Heart left ventricle (tissue), 16 donors: ENCODE data around the gene ZNF516. TPM values are rescaled to one million over a fixed set of nuclear protein-coding genes. Genes with fewer than 3 reads are reported as not detected.

Source experiments
- ATAC-seq, 4 donors: fragments of 200-7000 bp; cut with Tn5 transposase; one replicate each; pipeline ENCODE4 v1.9.1; 2020 to 2022; ENCODE audit warnings: moderate library complexity in 4 of 4, mild to moderate bottlenecking in 3 of 4, moderate number of reproducible peaks in 1 of 4
- DNase-seq, 5 donors: peaks; one replicate each; pipeline ENCODE4 v3.0.0-alpha.2; 2020
- H3K27ac ChIP-seq, 12 donors: fragments of 200-600 bp; sonication (generic) in 4 of 12; one replicate each; pipeline versions ENCODE4 v1.5.0 to v1.8.0; 2016 to 2022; ENCODE audit warnings: mild to moderate bottlenecking in 2 of 12
- H3K27me3 ChIP-seq, 9 donors: fragments of 200-600 bp; sonication (generic) in 2 of 9; one replicate each; pipeline versions ENCODE4 v1.5.1 to v1.8.0; 2016 to 2022; ENCODE audit warnings: mild to moderate bottlenecking in 3 of 9
- H3K36me3 ChIP-seq, 9 donors: fragments of 200-600 bp; sonication (generic) in 2 of 9; one replicate each; pipeline versions ENCODE4 v1.5.0 to v1.8.0; 2018 to 2022; ENCODE audit warnings: mild to moderate bottlenecking in 2 of 9
- H3K4me1 ChIP-seq, 12 donors: fragments of 200-600 bp; sonication (generic) in 4 of 12; one replicate each; pipeline versions ENCODE4 v1.5.0 to v1.8.0; 2016 to 2022; ENCODE audit warnings: mild to moderate bottlenecking in 3 of 12
- H3K4me3 ChIP-seq, 12 donors: fragments of 200-600 bp; sonication (generic) in 4 of 12; one replicate each; pipeline versions ENCODE4 v1.5.0 to v1.8.0; 2017 to 2022; ENCODE audit warnings: mild to moderate bottlenecking in 9 of 12, moderate library complexity in 4 of 12
- H3K9me3 ChIP-seq, 12 donors: fragments of 200-600 bp; sonication (generic) in 4 of 12; one replicate each; pipeline versions ENCODE4 v1.5.0 to v1.8.0; 2016 to 2022; ENCODE audit warnings: mild to moderate bottlenecking in 1 of 12
- POLR2A ChIP-seq, 2 donors: fragments of 450-650 bp; IDR thresholded peaks; one replicate each; pipeline ENCODE4 v1.6.1; 2017; ENCODE audit warnings: antibody characterized with exemption in 2 of 2, mild to moderate bottlenecking in 2 of 2, moderate library complexity in 2 of 2
- WGBS, 4 donors: extraction: QIAGEN DNeasy Blood & Tissue Kit in 2 of 4; methylation state at CpG; one replicate each; pipeline versions ENCODE4 v1.1.5 to v1.1.7; 2013 to 2018; 5-methylcytosine and 5-hydroxymethylcytosine counted together
- intact Hi-C, 10 donors: fragments of 100-400 bp; cut with DNase I; formaldehyde crosslinking; loops; one replicate each; pipeline versions ENCODE4 v1.11.1 to v1.14.2; 2022
- polyA plus RNA-seq, 2 donors: library from polyadenylated mRNA; stranded (reverse); fragments of 200-250 nt; gene quantifications; one replicate each; pipeline ENCODE4 v1.2.3, GENCODE V29; 2013
- total RNA-seq, 9 donors: library from RNA; depleted of rRNA in 2 of 9; stranded (reverse); fragments of >200 nt in 2 of 9; fragmentation: NEBNext Ultra II Directional in 3 of 9; extraction: Animal tissue kit (Norgen Biotek cat#: 25700) in 3 of 9; gene quantifications; one replicate each; pipeline versions ENCODE4 v1.1.0 to v1.2.4, GENCODE V29; 2016 to 2023
- TF ChIP-seq, protein P1 (sequence below), 12 donors: fragments of 200-600 bp; sonication (generic) in 4 of 12; IDR thresholded peaks; one replicate each; pipeline versions ENCODE4 v1.5.0 to v1.8.0; 2018 to 2022; ENCODE audit warnings: antibody characterized with exemption in 12 of 12, mild to moderate bottlenecking in 5 of 12
- donor health status: ischemic (EF 13 %, LVEDD 7.1; RV severe dilation, severe dysfunction).
- donor health status: healthy with polysubstance abuse.
- donor health status: DM: no; HTN: yes; CAD: no.
- donor health status: DM: no; HTN: no; CAD: no.
- donor health status: ischemic (EF 25% LVEDD 6.9; RV normal size, moderate dysfunction).
- donor health status: ischemic (EF 25% LVEDD 5.7; RV mildly dilated, moderate dysfunction).
- donor health status: healthy.
- donor health status: DM: yes; HTN: yes; CAD: no.
- donor health status: ischemic (EF 35%, LVEDD 5.7; RV mildly dilated, moderate dysfunction).
- donor health status: nonischemic (EF 11% LVEDD 7.7; RV severe dilation, severe dysfunction).
- donor health status: DM: yes; HTN: yes; CAD: no.
- donor health status: PGD.
- donor health status: ischemic (EF 29% LVEDD 5.4; RV normal size, mild dysfunction).
- donor health status: nonischemic (EF 23%, LVEDD 6.1; RV moderate dilation, normal function).

ZNF516 gene
- total and polyA plus RNA-seq, 11 donors = 4.8 to 24.8 (median 14.6) TPM

GRCh38 chr18:76486038-76486437, 9.0 kb downstream of the ZNF516 start:
- H3K4me1 ChIP-seq = peaks cover 0 to 61% (median 28%) of the 10 kb centered on the region in 12 donors
- DNase-seq = no peak
- no peak overlapping the region for H3K4me3 ChIP-seq
- H3K9me3 ChIP-seq = no peaks in the 10 kb centered on the region
- TF ChIP-seq, protein P1, sequence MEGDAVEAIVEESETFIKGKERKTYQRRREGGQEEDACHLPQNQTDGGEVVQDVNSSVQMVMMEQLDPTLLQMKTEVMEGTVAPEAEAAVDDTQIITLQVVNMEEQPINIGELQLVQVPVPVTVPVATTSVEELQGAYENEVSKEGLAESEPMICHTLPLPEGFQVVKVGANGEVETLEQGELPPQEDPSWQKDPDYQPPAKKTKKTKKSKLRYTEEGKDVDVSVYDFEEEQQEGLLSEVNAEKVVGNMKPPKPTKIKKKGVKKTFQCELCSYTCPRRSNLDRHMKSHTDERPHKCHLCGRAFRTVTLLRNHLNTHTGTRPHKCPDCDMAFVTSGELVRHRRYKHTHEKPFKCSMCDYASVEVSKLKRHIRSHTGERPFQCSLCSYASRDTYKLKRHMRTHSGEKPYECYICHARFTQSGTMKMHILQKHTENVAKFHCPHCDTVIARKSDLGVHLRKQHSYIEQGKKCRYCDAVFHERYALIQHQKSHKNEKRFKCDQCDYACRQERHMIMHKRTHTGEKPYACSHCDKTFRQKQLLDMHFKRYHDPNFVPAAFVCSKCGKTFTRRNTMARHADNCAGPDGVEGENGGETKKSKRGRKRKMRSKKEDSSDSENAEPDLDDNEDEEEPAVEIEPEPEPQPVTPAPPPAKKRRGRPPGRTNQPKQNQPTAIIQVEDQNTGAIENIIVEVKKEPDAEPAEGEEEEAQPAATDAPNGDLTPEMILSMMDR (IDR thresholded peaks at IDR 0.05) = no peak
- no peak for TF ChIP-seq POLR2A (IDR thresholded peaks at IDR 0.05)
- H3K36me3 ChIP-seq = peaks cover 0 to 4% (median 0%) of the 10 kb centered on the region in 9 donors
- no peak overlapping the region for H3K27ac ChIP-seq
- no peaks in the 10 kb centered on the region for H3K27me3 ChIP-seq
- intact Hi-C loops = loop anchor here in 2 of 10 donors (5.0 to 10.0 kb wide), 2 partner anchors 34 to 51 kb away; no protein-coding TSS in a partner anchor
- 87 to 95% (median 90%) methylated on average over 3 of the region's 3 CpGs for WGBS, 4 donors
- ATAC-seq = no peak

GRCh38 chr18:76484749-76485387, 10.2 kb downstream of the ZNF516 start:
- intact Hi-C loops = loop anchor here in 2 of 10 donors (5.0 to 10.0 kb wide), 2 partner anchors 33 to 50 kb away; no protein-coding TSS in a partner anchor
- Histone ChIP-seq H3K9me3 (no peaks in the 10 kb centered on the region), H3K27ac (no peak overlapping the region), H3K36me3 (peaks cover 0 to 4% (median 0%) of the 10 kb centered on the region in 9 donors), H3K27me3 (no peaks in the 10 kb centered on the region), H3K4me3 (no peak overlapping the region), H3K4me1 (peaks cover 0 to 52% (median 20%) of the 10 kb centered on the region in 12 donors)
- DNase-seq (no peak), ATAC-seq (no peak)
- TF ChIP-seq POLR2A (IDR thresholded peaks at IDR 0.05) = no peak
- TF ChIP-seq, protein P1 (IDR thresholded peaks at IDR 0.05) = no peak
- WGBS, 4 donors = 83 to 91% (median 90%) methylated on average over 6 of the region's 6 CpGs

DNA sequence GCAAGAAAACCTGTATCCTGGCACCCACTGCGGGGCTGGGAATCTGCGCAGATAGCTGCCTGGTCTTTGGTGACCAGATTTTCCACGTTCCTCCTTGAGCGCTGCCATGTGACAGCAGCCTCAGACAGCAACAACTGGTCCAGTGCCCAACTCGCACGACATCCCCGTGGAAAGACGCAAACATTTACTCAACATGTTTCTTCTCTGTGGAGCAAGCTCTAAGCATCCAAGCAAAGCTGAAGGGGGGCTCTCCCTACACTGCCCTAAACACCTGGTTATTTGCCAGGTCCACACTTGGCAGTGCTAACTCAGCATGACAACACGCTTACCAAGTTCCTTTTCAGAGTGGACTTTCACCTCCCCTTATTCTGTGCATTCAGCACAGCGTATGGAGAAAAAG, 11.3 kb downstream of the ZNF516 start:
- Histone ChIP-seq H3K9me3 (no peaks in the 10 kb centered on the region), H3K27ac (no peak overlapping the region), H3K4me3 (no peak overlapping the region), H3K4me1 (peaks cover 0 to 49% (median 12%) of the 10 kb centered on the region in 12 donors), H3K27me3 (no peaks in the 10 kb centered on the region), H3K36me3 (peaks cover 0 to 4% (median 0%) of the 10 kb centered on the region in 9 donors)
- intact Hi-C loops = loop anchor here in 1 of 10 donors (10.0 kb wide), 1 partner anchor 49 kb away; no protein-coding TSS in a partner anchor
- ATAC-seq (peak in 1 of 4 donors; percentile 24), DNase-seq (no peak)
- 89 to 93% (median 91%) methylated on average over 10 of the region's 10 CpGs for WGBS, 4 donors
- TF ChIP-seq POLR2A (IDR thresholded peaks at IDR 0.05) = no peak
- TF ChIP-seq, protein P1 (IDR thresholded peaks at IDR 0.05) = no peak

DNA sequence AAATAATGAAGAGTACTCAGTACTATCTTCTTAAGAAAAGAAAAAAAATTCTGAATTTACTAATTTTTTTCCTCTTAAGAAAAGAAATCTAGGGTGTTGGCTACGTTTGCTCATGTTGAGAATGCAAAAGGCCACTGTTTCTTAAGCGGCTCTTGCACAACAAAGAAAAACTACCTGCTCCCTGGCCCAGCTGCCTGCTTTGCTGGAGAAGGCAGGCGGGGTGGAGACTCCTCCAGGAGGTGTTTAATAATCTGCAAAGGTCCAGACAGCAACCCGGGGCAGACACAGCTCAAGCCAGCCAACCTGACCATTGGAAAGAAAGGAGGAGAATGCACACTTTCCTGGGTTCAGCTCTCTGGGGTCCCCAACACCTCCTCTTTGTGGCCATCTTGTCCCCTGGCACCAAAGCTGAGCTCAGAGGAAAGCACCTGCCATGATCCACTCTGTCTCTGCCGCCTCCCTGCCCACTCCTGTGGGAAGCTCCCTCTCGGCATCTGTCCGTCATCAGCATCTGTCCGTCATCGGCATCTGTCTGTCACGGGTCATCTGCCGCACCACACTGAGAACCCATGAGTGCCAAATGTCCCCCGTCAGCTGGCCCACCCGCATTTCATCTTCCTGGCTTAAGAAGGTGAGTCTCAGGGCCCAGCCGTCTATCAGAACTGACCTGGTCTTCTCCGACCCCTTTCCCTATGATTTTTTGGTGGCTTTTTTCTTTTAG, 11.9 kb downstream of the ZNF516 start:
- TF ChIP-seq, protein P1 (IDR thresholded peaks at IDR 0.05) = no peak
- no peak for TF ChIP-seq POLR2A (IDR thresholded peaks at IDR 0.05)
- Histone ChIP-seq H3K9me3 (no peaks in the 10 kb centered on the region), H3K4me1 (peaks cover 0 to 47% (median 6%) of the 10 kb centered on the region in 12 donors), H3K36me3 (peaks cover 0 to 4% (median 0%) of the 10 kb centered on the region in 9 donors), H3K4me3 (no peak overlapping the region), H3K27me3 (no peaks in the 10 kb centered on the region), H3K27ac (no peak overlapping the region)
- 90 to 96% (median 94%) methylated on average over 15 of the region's 15 CpGs for WGBS, 4 donors
- intact Hi-C loops = loop anchor here in 1 of 10 donors (10.0 kb wide), 1 partner anchor 48 kb away; no protein-coding TSS in a partner anchor
- ATAC-seq (no peak), DNase-seq (no peak)
